ENCODE measurements around the gene ATOH7. TPM values are rescaled to one million over a fixed set of nuclear protein-coding genes. Genes with fewer than 3 reads are reported as not detected.
"Not testable (repeated sequence)": the region's sequence is repeated elsewhere in the genome, so short reads cannot be mapped to it uniquely, and the experiment has no call there.

ATOH7 gene
- total RNA-seq: not detected

DNA sequence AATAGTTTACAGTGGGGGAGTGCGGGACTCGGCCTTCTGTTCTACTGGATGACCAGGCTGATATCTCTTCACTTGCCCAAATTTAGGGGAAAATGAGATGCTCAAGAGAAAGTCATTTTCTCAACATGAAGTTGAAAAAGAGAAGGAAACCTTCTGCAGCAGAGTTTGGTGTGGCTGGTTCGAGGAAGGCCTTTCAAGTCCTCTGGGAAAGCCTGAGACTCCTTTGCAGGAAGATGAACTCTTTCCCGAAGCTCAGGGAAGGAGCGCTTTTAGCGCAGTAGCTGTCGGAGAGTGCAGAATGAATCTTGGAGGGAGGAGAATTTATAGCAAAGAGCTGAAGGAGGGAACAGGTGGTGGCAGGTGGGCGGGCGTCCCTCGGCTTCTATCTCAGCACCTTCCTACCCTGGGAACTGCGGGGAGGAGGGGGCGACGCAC is at the start of gene ATOH7:
ATOH7 (minus strand) TSS at position 297 of the 435 bp plus-strand sequence. CDS start 436 bp downstream, outside the sequence.
- WGBS: 38% methylated on average over 13 of the region's 13 CpGs
- peak within 1 kb of the TSS; percentile 62 to 71 (median 66) for H3K4me3 ChIP-seq
- H3K9me3 ChIP-seq: no peaks in the 10 kb centered on the region
- H3K27me3 ChIP-seq: no peaks in the 10 kb centered on the region
- no peaks in the 10 kb centered on the region for H3K36me3 ChIP-seq
- DNase-seq (ENCODE audit: extremely low spot score): peak; percentile 68
- TF ChIP-seq POLR2A (IDR thresholded peaks at IDR 0.05; ENCODE audit: low read depth): no peak
- no peak for TF ChIP-seq EP300 (IDR thresholded peaks at IDR 0.05)
- TF ChIP-seq POLR2AphosphoS5 (IDR thresholded peaks at IDR 0.05): no peak
- no peak for TF ChIP-seq CTCF (IDR thresholded peaks at IDR 0.05)
- intact Hi-C loops (cut with DNase I): no loop called here
- peaks cover 0 to 16% (median 13%) of the 10 kb centered on the region in 4 donors for H3K4me1 ChIP-seq
- peak within 1 kb of the TSS; percentile 72 to 81 (median 74) for H3K27ac ChIP-seq (replicated peaks in 1 of 4)

DNA sequence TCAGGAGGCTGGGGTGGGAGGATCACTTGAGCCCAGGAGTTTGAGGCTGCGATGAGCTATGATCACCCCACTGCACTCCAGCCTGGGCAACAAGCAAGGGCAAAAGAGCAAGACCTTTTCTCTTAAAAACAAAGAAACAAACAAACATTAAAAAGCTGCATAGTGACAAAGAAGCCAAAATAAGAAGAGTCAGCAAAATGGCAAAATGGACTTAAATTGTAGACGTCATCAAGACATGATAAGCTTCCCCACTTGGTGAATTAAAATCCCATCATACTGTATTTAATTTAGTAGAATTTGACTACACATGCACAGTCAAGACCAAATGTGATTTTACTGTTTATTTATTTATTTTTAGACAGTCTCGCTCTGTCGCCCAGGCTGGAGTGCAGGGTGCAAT is 48.8 kb upstream of the ATOH7 start:
- intact Hi-C loops (cut with DNase I): no loop called here
- Histone ChIP-seq H3K4me3 (no peak overlapping the region), H3K36me3 (no peaks in the 10 kb centered on the region), H3K9me3 (peaks cover 0 to 7% (median 0%) of the 10 kb centered on the region in 4 donors), H3K4me1 (no peaks in the 10 kb centered on the region), H3K27ac (replicated peaks in 1 of 4) (no peak overlapping the region), H3K27me3 (no peaks in the 10 kb centered on the region)
- WGBS: 94% methylated on average over 4 of the region's 4 CpGs
- TF ChIP-seq EP300 (IDR thresholded peaks at IDR 0.05) (no peak), POLR2A (IDR thresholded peaks at IDR 0.05; ENCODE audit: low read depth) (no peak), CTCF (IDR thresholded peaks at IDR 0.05) (no peak), POLR2AphosphoS5 (IDR thresholded peaks at IDR 0.05) (no peak)
- DNase-seq (ENCODE audit: extremely low spot score): no peak

DNA sequence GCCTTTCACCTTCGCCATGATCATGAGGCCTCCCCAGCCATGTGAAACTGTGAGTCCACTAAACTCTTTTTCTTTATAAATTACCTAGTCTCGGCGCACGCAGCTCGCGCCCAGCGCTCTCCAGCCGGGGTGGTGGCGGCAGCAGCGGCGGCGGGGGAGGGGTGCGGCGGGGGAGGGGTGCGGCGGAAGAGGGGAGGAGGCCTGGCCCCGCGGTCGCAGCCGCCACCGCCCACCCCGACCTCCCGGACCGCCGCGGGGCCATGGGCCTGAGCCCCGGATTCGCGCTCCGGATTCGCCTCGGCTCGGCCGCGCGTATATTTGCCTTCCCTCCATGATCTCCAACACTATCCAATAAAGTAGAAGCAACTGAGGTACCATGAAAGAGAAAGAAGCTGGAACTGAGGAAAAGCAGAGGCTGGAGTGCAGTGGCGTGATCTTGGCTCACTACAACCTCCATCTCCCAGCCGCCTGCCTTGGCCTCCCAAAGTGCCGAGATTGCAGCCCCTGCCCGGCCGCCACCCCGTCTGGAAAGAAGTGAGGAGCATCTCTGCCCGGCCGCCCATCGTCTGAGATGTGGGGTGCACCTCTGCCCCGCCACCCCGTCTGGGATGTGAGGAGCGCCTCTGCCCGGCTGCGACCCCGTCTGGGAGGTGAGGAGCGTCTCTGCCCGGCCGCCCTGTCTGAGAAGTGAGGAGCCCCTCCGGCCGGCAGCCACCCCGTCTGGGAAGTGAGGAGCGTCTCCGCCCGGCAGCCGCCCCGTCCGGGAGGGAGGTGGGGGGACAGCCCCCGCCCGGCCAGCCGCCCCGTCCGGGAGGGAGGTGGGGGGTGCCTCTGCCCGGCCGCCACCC is 47.2 kb upstream of the ATOH7 start:
- H3K36me3 ChIP-seq; H3K4me1 ChIP-seq; H3K27ac ChIP-seq (replicated peaks in 1 of 4); DNase-seq (ENCODE audit: extremely low spot score); H3K9me3 ChIP-seq; H3K27me3 ChIP-seq; H3K4me3 ChIP-seq; intact Hi-C loops (cut with DNase I): not testable (repeated sequence)
- WGBS: 96% methylated on average over 63 of the region's 70 CpGs

GRCh38 chr10:68277814-68278213 is 45.9 kb upstream of the ATOH7 start:
- H3K36me3 ChIP-seq; DNase-seq (ENCODE audit: extremely low spot score); intact Hi-C loops (cut with DNase I); H3K27me3 ChIP-seq; H3K4me3 ChIP-seq; H3K27ac ChIP-seq (replicated peaks in 1 of 4); H3K4me1 ChIP-seq; H3K9me3 ChIP-seq: not testable (repeated sequence)
- WGBS: 95% methylated on average over 2 of the region's 2 CpGs

DNA sequence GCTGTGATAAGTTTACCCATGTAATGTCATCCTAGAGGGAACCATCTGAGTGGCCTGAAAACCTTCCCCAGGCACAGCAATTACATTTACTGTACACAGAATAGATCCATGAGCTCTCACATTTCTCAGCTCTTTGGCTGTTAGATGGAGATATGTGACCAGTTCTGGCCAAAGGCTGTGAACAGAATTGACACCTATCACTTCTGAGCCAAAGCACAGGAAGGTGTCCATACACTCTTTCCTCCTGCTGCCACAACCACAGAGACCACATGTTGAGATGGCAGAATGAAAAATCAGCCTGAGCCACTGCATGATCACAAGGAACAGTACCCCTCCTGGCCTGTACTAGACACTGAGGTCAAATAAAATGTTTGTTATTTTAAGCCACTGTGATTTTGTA is 44.3 kb upstream of the ATOH7 start:
- no peak for TF ChIP-seq CTCF (IDR thresholded peaks at IDR 0.05)
- no peak for TF ChIP-seq EP300 (IDR thresholded peaks at IDR 0.05)
- no peak for TF ChIP-seq POLR2AphosphoS5 (IDR thresholded peaks at IDR 0.05)
- TF ChIP-seq POLR2A (IDR thresholded peaks at IDR 0.05; ENCODE audit: low read depth): no peak

More for the DNA sequence above, 44.3 kb upstream of the ATOH7 start:
- no peak for DNase-seq (ENCODE audit: extremely low spot score)
- no peak overlapping the region for H3K27ac ChIP-seq (replicated peaks in 1 of 4)
- H3K4me3 ChIP-seq: no peak overlapping the region
- H3K36me3 ChIP-seq: no peaks in the 10 kb centered on the region
- H3K27me3 ChIP-seq: no peaks in the 10 kb centered on the region
- peaks cover 0 to 7% (median 0%) of the 10 kb centered on the region in 4 donors for H3K9me3 ChIP-seq
- intact Hi-C loops (cut with DNase I): no loop called here
- H3K4me1 ChIP-seq: no peaks in the 10 kb centered on the region

Measured in esophagus muscularis mucosa (tissue), 4 donors.